Breast epithelium (tissue), 4 donors: ENCODE results near the gene MPHOSPH9. TPM values are rescaled to one million over a fixed set of nuclear protein-coding genes. Genes with fewer than 3 reads are reported as not detected.

Experiments
- DNase-seq, 2 donors: peaks; one replicate each; pipeline ENCODE4 v3.0.0-alpha.2; 2019; ENCODE audit warnings: low spot score in 2 of 2
- H3K27ac ChIP-seq, 2 donors: fragments of 200-600 bp; sonication (generic) in 1 of 2; one replicate each; pipeline ENCODE4 v1.5.1; 2016 to 2019; ENCODE audit warnings: mild to moderate bottlenecking in 1 of 2
- H3K27me3 ChIP-seq, 2 donors: fragments of 200-600 bp; sonication (generic) in 1 of 2; one replicate each; pipeline versions ENCODE4 v1.5.1 to v1.6.0; 2017 to 2019; ENCODE audit warnings: control low read depth in 1 of 2, mild to moderate bottlenecking in 1 of 2
- H3K36me3 ChIP-seq: fragments of 200-600 bp; one replicate; pipeline ENCODE4 v1.5.1; 2019
- H3K4me1 ChIP-seq, 2 donors: fragments of 200-600 bp; sonication (generic); one replicate each; pipeline ENCODE4 v1.5.1; 2016 to 2019; ENCODE audit warnings: control low read depth in 1 of 2
- H3K4me3 ChIP-seq, 3 donors: fragments of 200-600 bp; sonication (generic); 1 replicate in 2 of 3; 2 replicates in 1 of 3; pipeline ENCODE4 v1.5.1; 2016 to 2019; ENCODE audit warnings: mild to moderate bottlenecking in 3 of 3, moderate library complexity in 2 of 3
- H3K9me3 ChIP-seq, 2 donors: fragments of 200-600 bp; sonication (generic) in 1 of 2; one replicate each; pipeline ENCODE4 v1.5.1; 2016 to 2019; ENCODE audit warnings: control low read depth in 1 of 2
- POLR2A ChIP-seq: fragments of 450-650 bp; IDR thresholded peaks from one replicate; pipeline ENCODE4 v1.6.1; 2016; ENCODE audit warnings: antibody characterized with exemption, mild to moderate bottlenecking, moderate library complexity
- POLR2AphosphoS5 ChIP-seq, 3 donors: sonication (generic); formaldehyde crosslinking; IDR thresholded peaks; one replicate each; pipeline ENCODE4 v1.6.1; 2017; ENCODE audit warnings: antibody characterized with exemption in 3 of 3
- intact Hi-C: fragments of 100-400 bp; cut with DNase I; formaldehyde crosslinking; loops from one replicate; pipeline ENCODE4 v1.15.1; 2023; ENCODE audit warnings: low total_unique reads
- total RNA-seq, 3 donors: library from RNA; depleted of rRNA; stranded (reverse); fragments of >200 nt; gene quantifications; one replicate each; pipeline ENCODE4 v1.1.0, GENCODE V29; 2016
- TF ChIP-seq, protein P1 (sequence below), 3 donors: fragments of 450-650 bp; IDR thresholded peaks; one replicate each; pipeline ENCODE4 v1.5.1; 2016 to 2017; ENCODE audit warnings: antibody characterized with exemption in 3 of 3, mild to moderate bottlenecking in 3 of 3, moderate library complexity in 3 of 3

Gene MPHOSPH9
- total RNA-seq, 3 donors from 2014 or later = 19.0 to 28.6 (median 21.7) TPM

DNA sequence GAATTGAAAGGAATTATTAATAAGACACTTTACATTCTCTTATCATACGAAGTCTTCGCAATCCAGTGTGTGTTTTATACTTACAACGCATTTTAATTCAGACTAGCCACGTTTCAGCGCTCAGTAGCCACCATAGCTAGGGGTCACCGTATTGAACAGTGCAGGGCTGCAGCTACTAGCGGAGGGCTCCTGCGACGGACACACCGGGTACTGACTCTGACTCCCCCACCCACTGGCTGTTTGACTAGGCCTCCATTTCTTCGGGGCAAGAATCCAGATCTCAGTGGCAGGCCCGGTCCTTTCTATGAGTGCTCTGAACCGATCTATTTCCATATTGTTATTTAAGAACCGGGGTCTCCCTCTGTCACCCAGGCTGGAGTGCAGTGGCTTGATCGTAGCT is 40.2 kb upstream of the MPHOSPH9 start:
- no peak overlapping the region for H3K4me3 ChIP-seq
- no peak for DNase-seq
- no peaks in the 10 kb centered on the region for H3K36me3 ChIP-seq
- TF ChIP-seq POLR2AphosphoS5 (IDR thresholded peaks at IDR 0.05) = no peak
- TF ChIP-seq, protein P1, sequence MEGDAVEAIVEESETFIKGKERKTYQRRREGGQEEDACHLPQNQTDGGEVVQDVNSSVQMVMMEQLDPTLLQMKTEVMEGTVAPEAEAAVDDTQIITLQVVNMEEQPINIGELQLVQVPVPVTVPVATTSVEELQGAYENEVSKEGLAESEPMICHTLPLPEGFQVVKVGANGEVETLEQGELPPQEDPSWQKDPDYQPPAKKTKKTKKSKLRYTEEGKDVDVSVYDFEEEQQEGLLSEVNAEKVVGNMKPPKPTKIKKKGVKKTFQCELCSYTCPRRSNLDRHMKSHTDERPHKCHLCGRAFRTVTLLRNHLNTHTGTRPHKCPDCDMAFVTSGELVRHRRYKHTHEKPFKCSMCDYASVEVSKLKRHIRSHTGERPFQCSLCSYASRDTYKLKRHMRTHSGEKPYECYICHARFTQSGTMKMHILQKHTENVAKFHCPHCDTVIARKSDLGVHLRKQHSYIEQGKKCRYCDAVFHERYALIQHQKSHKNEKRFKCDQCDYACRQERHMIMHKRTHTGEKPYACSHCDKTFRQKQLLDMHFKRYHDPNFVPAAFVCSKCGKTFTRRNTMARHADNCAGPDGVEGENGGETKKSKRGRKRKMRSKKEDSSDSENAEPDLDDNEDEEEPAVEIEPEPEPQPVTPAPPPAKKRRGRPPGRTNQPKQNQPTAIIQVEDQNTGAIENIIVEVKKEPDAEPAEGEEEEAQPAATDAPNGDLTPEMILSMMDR (IDR thresholded peaks at IDR 0.05) = no peak
- TF ChIP-seq POLR2A = no peak
- H3K27ac ChIP-seq = no peak overlapping the region
- H3K27me3 ChIP-seq = no peaks in the 10 kb centered on the region
- intact Hi-C loops = no loop called here
- H3K4me1 ChIP-seq = peaks cover under 1 to 3% of the 10 kb centered on the region in 2 donors
- H3K9me3 ChIP-seq = no peaks in the 10 kb centered on the region

GRCh38 chr12:123271001-123271668 is 38.2 kb upstream of the MPHOSPH9 start:
- no peaks in the 10 kb centered on the region for H3K27me3 ChIP-seq
- DNase-seq = peak in 1 of 2 donors; percentile 81
- peak overlapping the region; percentile 87 to 96 for H3K27ac ChIP-seq
- no peaks in the 10 kb centered on the region for H3K36me3 ChIP-seq
- no peak for TF ChIP-seq POLR2A
- TF ChIP-seq, protein P1 (IDR thresholded peaks at IDR 0.05) = peak in 1 of 3 donors; percentile 77
- intact Hi-C loops = no loop called here
- peaks cover 5 to 8% of the 10 kb centered on the region in 2 donors for H3K4me1 ChIP-seq
- peak overlapping the region; percentile 75 to 82 (median 77) for H3K4me3 ChIP-seq
- no peaks in the 10 kb centered on the region for H3K9me3 ChIP-seq

GRCh38 chr12:123270214-123271000 is 37.5 kb upstream of the MPHOSPH9 start:
- TF ChIP-seq POLR2A (no peak), POLR2AphosphoS5 (IDR thresholded peaks at IDR 0.05) (no peak)
- TF ChIP-seq, protein P1 (IDR thresholded peaks at IDR 0.05) = no peak
- peaks cover 5 to 8% of the 10 kb centered on the region in 2 donors for H3K4me1 ChIP-seq
- H3K27me3 ChIP-seq = no peaks in the 10 kb centered on the region
- intact Hi-C loops = no loop called here
- H3K9me3 ChIP-seq = no peaks in the 10 kb centered on the region
- H3K36me3 ChIP-seq = no peaks in the 10 kb centered on the region
- peak overlapping the region; percentile 87 to 96 for H3K27ac ChIP-seq
- peak overlapping the region; percentile 75 to 82 (median 77) for H3K4me3 ChIP-seq
- DNase-seq = no peak

GRCh38 chr12:123269896-123270213 is 36.9 kb upstream of the MPHOSPH9 start:
- Histone ChIP-seq H3K27ac (peak overlapping the region; percentile 87 to 96), H3K4me3 (peak overlapping the region; percentile 75 to 82 (median 77)), H3K9me3 (no peaks in the 10 kb centered on the region), H3K27me3 (no peaks in the 10 kb centered on the region), H3K36me3 (no peaks in the 10 kb centered on the region), H3K4me1 (peaks cover 5 to 8% of the 10 kb centered on the region in 2 donors)
- intact Hi-C loops = no loop called here
- DNase-seq = no peak
- TF ChIP-seq, protein P1 (IDR thresholded peaks at IDR 0.05) = no peak
- TF ChIP-seq POLR2AphosphoS5 (IDR thresholded peaks at IDR 0.05) (no peak), POLR2A (no peak)

- TF ChIP-seq POLR2A (no peak), POLR2AphosphoS5 (IDR thresholded peaks at IDR 0.05) (peak in 1 of 3 donors; percentile 38)
- intact Hi-C loops = no loop called here
- H3K9me3 ChIP-seq = no peaks in the 10 kb centered on the region
- no peaks in the 10 kb centered on the region for H3K27me3 ChIP-seq
- no peaks in the 10 kb centered on the region for H3K36me3 ChIP-seq
- H3K27ac ChIP-seq = peak overlapping the region; percentile 87 to 96
- peaks cover 5 to 8% of the 10 kb centered on the region in 2 donors for H3K4me1 ChIP-seq
- peak overlapping the region; percentile 75 to 82 (median 77) for H3K4me3 ChIP-seq
- peak; percentile 71 to 80 for DNase-seq
Measured at GRCh38 chr12:123269395-123269892, 36.5 kb upstream of the MPHOSPH9 start.
